ENCODE measurements around the gene SLC7A1. TPM values are rescaled to one million over a fixed set of nuclear protein-coding genes. Genes with fewer than 3 reads are reported as not detected.

Gene SLC7A1
- total RNA-seq, 1 donor from 2014 or later: 42.4 TPM

- Histone ChIP-seq H3K27me3 (ENCODE audit: control insufficient read depth, insufficient read depth, low read length) (no peaks in the 10 kb centered on the region), H3K4me3 (ENCODE audit: low read depth, low read length) (no peak overlapping the region), H3K36me3 (ENCODE audit: control insufficient read depth, insufficient read depth, low read length) (peaks cover 58% of the 10 kb centered on the region)
- DNase-seq (ENCODE audit: low read depth) (no peak), FAIRE-seq (no peak)
- TF ChIP-seq CTCF (IDR thresholded peaks at IDR 0.05; ENCODE audit: insufficient read depth, low read length, severe bottlenecking): no peak
Observed at GRCh38 chr13:29514720-29515310, 80.7 kb downstream of the SLC7A1 start.

GRCh38 chr13:29513981-29514719 is 81.3 kb downstream of the SLC7A1 start:
- Histone ChIP-seq H3K4me3 (ENCODE audit: low read depth, low read length) (no peak overlapping the region), H3K36me3 (ENCODE audit: control insufficient read depth, insufficient read depth, low read length) (peaks cover 53% of the 10 kb centered on the region), H3K27me3 (ENCODE audit: control insufficient read depth, insufficient read depth, low read length) (no peaks in the 10 kb centered on the region)
- DNase-seq (ENCODE audit: low read depth) (no peak), FAIRE-seq (no peak)
- no peak for TF ChIP-seq CTCF (IDR thresholded peaks at IDR 0.05; ENCODE audit: insufficient read depth, low read length, severe bottlenecking)

- Histone ChIP-seq H3K36me3 (ENCODE audit: control insufficient read depth, insufficient read depth, low read length) (peaks cover 44% of the 10 kb centered on the region), H3K27me3 (ENCODE audit: control insufficient read depth, insufficient read depth, low read length) (no peaks in the 10 kb centered on the region), H3K4me3 (ENCODE audit: low read depth, low read length) (no peak overlapping the region)
- FAIRE-seq (no peak), DNase-seq (ENCODE audit: low read depth) (no peak)
- no peak for TF ChIP-seq CTCF (IDR thresholded peaks at IDR 0.05; ENCODE audit: insufficient read depth, low read length, severe bottlenecking)
Observed at GRCh38 chr13:29513002-29513980, 82.2 kb downstream of the SLC7A1 start.

DNA sequence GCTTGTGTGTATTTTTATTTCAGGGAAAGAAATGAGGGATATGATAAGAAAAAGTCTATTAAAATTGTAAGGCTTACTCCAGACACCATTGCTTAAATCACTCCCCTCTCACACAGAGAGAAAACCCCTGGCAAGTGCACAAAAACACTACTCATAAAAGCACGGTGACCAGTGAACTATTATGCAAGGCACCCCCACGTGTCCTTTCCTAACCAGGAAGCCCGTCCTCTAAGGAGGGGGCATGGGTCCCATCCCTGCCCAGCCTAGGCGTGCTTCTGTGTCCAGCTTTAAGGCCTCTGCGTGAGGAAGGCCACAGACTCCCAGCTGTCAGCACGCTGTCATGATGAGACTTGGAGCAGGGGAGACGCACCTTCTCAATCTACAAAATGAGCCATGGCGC is 83.5 kb downstream of the SLC7A1 start:
- peaks cover 34% of the 10 kb centered on the region for H3K36me3 ChIP-seq (ENCODE audit: control insufficient read depth, insufficient read depth, low read length)
- no peaks in the 10 kb centered on the region for H3K27me3 ChIP-seq (ENCODE audit: control insufficient read depth, insufficient read depth, low read length)
- no peak for TF ChIP-seq CTCF (IDR thresholded peaks at IDR 0.05; ENCODE audit: insufficient read depth, low read length, severe bottlenecking)
- no peak overlapping the region for H3K4me3 ChIP-seq (ENCODE audit: low read depth, low read length)
- DNase-seq (ENCODE audit: low read depth): no peak
- no peak for FAIRE-seq

DNA sequence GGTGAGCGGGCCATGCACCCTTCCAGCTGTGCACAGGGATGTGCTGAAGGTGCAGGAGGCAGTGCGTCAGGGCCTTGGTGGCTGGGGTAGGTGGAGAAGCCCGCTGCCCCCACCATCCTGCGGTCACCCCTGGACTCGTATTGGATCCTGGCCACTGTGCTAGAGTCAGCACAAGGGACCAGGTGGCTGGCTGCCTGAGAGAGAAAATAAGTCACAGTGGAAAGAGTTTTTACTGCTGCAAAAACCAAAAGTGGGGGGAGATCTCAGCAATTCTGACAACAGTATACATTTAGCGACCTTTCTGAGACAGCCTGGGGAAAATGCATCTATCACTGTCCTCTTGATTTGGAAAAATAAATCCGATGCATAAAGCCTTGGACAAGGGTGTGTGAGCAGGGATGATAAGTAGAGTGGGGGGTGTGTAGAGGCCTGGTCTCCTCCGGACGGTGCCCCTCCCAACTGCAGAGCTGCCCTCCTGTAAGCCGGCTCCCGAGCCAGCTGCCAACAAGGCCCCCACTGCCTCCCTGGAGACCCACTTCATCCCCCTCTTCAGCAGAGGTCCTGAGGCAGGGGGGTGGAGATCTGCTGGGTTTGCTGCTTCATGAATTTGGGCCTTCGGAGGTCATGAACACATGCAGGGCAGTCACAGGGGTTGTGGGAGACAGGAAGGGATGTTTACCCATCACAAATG is 84.2 kb downstream of the SLC7A1 start:
- H3K36me3 ChIP-seq (ENCODE audit: control insufficient read depth, insufficient read depth, low read length): peaks cover 29% of the 10 kb centered on the region
- H3K27me3 ChIP-seq (ENCODE audit: control insufficient read depth, insufficient read depth, low read length): no peaks in the 10 kb centered on the region
- FAIRE-seq (no peak), DNase-seq (ENCODE audit: low read depth) (no peak)
- no peak for TF ChIP-seq CTCF (IDR thresholded peaks at IDR 0.05; ENCODE audit: insufficient read depth, low read length, severe bottlenecking)
- no peak overlapping the region for H3K4me3 ChIP-seq (ENCODE audit: low read depth, low read length)
